ENCODE measurements around the gene RNF113A. TPM values are rescaled to one million over a fixed set of nuclear protein-coding genes. Genes with fewer than 3 reads are reported as not detected.
A peak's percentile ranks its signal among the peaks of the same experiment; 100 is the strongest.
"Not testable (repeated sequence)": the region's sequence is repeated elsewhere in the genome, so short reads cannot be mapped to it uniquely, and the experiment has no call there.

RNF113A gene
- total and polyA plus RNA-seq, 2 experiments from 2014 or later = 17.2 to 20.7 TPM

GRCh38 chrX:119900976-119901375 is 29.4 kb upstream of the RNF113A start:
- H3K9me3 ChIP-seq (ENCODE audit: low read depth) = no peaks in the 10 kb centered on the region
- no peaks in the 10 kb centered on the region for H3K79me2 ChIP-seq (ENCODE audit: insufficient read depth)
- TF ChIP-seq EZH2phosphoT487 (IDR thresholded peaks at IDR 0.05; ENCODE audit: insufficient read depth, low read depth) (no peak), EZH2 (IDR thresholded peaks at IDR 0.05; ENCODE audit: insufficient read depth, poor library complexity, severe bottlenecking) (no peak)
- in situ Hi-C loops (cut with MboI) = no loop called here
- 58 to 59% methylated on average over 1 of the region's 1 CpG for WGBS, 2 experiments (ENCODE audit: low coverage in 1 of 2, low lambda C conversion rate in 2 of 2, missing lambda C conversion rate in 2 of 2)
- H3K9me2 ChIP-seq (ENCODE audit: insufficient read depth) = no peaks in the 10 kb centered on the region
- no peak overlapping the region for H3K27ac ChIP-seq
- H3K4me3 ChIP-seq = no peak overlapping the region
- no peaks in the 10 kb centered on the region for H3K27me3 ChIP-seq (replicated peaks; ENCODE audit: insufficient read depth)
- no peak overlapping the region for H3K4me2 ChIP-seq (ENCODE audit: unreplicated experiment)
- H4K20me1 ChIP-seq (ENCODE audit: insufficient read depth) = no peaks in the 10 kb centered on the region
- H3K36me3 ChIP-seq (ENCODE audit: low read depth) = no peaks in the 10 kb centered on the region
- no peaks in the 10 kb centered on the region for H3F3A ChIP-seq (ENCODE audit: insufficient read depth)
- H2AFZ ChIP-seq = no peak overlapping the region
- H3K9ac ChIP-seq = no peak overlapping the region
- H3K4me1 ChIP-seq (ENCODE audit: insufficient read depth) = no peaks in the 10 kb centered on the region
- DNase-seq = no peak

- peak; percentile 12 for DNase-seq
- in situ Hi-C loops (cut with MboI) = no loop called here
- Histone ChIP-seq H3K27me3 (replicated peaks; ENCODE audit: insufficient read depth) (no peaks in the 10 kb centered on the region), H3K27ac (no peak overlapping the region), H3K79me2 (ENCODE audit: insufficient read depth) (no peaks in the 10 kb centered on the region), H3K9ac (no peak overlapping the region), H3K4me3 (no peak overlapping the region), H3K4me2 (ENCODE audit: unreplicated experiment) (no peak overlapping the region), H3K4me1 (ENCODE audit: insufficient read depth) (no peaks in the 10 kb centered on the region), H3F3A (ENCODE audit: insufficient read depth) (no peaks in the 10 kb centered on the region), H3K9me3 (ENCODE audit: low read depth) (no peaks in the 10 kb centered on the region), H2AFZ (no peak overlapping the region), H3K9me2 (ENCODE audit: insufficient read depth) (no peaks in the 10 kb centered on the region), H4K20me1 (ENCODE audit: insufficient read depth) (no peaks in the 10 kb centered on the region), H3K36me3 (ENCODE audit: low read depth) (no peaks in the 10 kb centered on the region)
- WGBS, 2 experiments (ENCODE audit: low coverage in 1 of 2, low lambda C conversion rate in 2 of 2, missing lambda C conversion rate in 2 of 2) = 0 to 18% methylated on average over 2 of the region's 2 CpGs
- TF ChIP-seq EZH2phosphoT487 (IDR thresholded peaks at IDR 0.05; ENCODE audit: insufficient read depth, low read depth) = no peak
- no peak for TF ChIP-seq EZH2 (IDR thresholded peaks at IDR 0.05; ENCODE audit: insufficient read depth, poor library complexity, severe bottlenecking)
Measured at GRCh38 chrX:119899125-119899524, 27.6 kb upstream of the RNF113A start.

DNA sequence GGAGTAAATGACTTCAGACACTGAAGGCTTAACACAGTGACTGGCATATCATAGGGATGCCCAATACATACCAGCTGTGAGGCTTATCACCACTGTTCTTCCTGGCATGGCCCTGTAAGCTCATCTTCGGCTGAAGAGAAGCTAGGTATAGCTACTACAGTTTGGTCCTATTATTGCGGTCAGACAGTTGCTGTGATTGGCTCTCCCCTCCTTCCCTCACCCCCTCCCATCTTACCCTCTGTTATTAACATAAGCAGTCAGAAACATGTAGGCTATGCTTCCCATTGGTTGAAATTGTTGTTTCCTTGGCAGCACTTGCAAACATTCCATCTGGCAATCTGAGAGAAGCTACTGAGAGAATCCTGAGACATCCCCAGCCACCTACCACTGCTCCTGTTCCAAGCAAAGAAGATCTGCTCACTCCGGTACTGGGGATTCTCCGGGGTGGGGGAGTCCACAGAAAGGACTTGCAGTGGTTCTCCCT is 24.4 kb upstream of the RNF113A start, which contains the start of gene AKAP14:
Gene AKAP14 (plus strand): TSS at position 51 of the 484 bp plus-strand sequence. CDS start 7,331 bp downstream, outside the sequence.
- Histone ChIP-seq H3K4me1 (ENCODE audit: insufficient read depth) (no peaks in the 10 kb centered on the region), H3K9ac (no peak within 1 kb of the TSS), H3K79me2 (ENCODE audit: insufficient read depth) (no peaks in the 10 kb centered on the region), H3K27ac (no peak within 1 kb of the TSS), H3K4me2 (ENCODE audit: unreplicated experiment) (no peak within 1 kb of the TSS), H3K4me3 (no peak within 1 kb of the TSS), H3K36me3 (ENCODE audit: low read depth) (no peaks in the 10 kb centered on the region), H3K9me3 (ENCODE audit: low read depth) (no peaks in the 10 kb centered on the region), H3K27me3 (replicated peaks; ENCODE audit: insufficient read depth) (no peaks in the 10 kb centered on the region), H4K20me1 (ENCODE audit: insufficient read depth) (no peaks in the 10 kb centered on the region), H3K9me2 (ENCODE audit: insufficient read depth) (no peaks in the 10 kb centered on the region), H2AFZ (no peak within 1 kb of the TSS), H3F3A (ENCODE audit: insufficient read depth) (no peaks in the 10 kb centered on the region)
- no peak for DNase-seq
- WGBS, 2 experiments (ENCODE audit: low coverage in 1 of 2, low lambda C conversion rate in 2 of 2, missing lambda C conversion rate in 2 of 2) = 37 to 42% methylated on average over 4 of the region's 4 CpGs
- in situ Hi-C loops (cut with MboI) = no loop called here
- TF ChIP-seq EZH2phosphoT487 (IDR thresholded peaks at IDR 0.05; ENCODE audit: insufficient read depth, low read depth) (no peak), EZH2 (IDR thresholded peaks at IDR 0.05; ENCODE audit: insufficient read depth, poor library complexity, severe bottlenecking) (no peak)

GRCh38 chrX:119891961-119892692 is 20.6 kb upstream of the RNF113A start:
- H3K9ac ChIP-seq; H3K9me2 ChIP-seq (ENCODE audit: insufficient read depth); H3F3A ChIP-seq (ENCODE audit: insufficient read depth); in situ Hi-C loops (cut with MboI); H2AFZ ChIP-seq; H4K20me1 ChIP-seq (ENCODE audit: insufficient read depth); H3K79me2 ChIP-seq (ENCODE audit: insufficient read depth); H3K9me3 ChIP-seq (ENCODE audit: low read depth); H3K4me3 ChIP-seq; H3K4me1 ChIP-seq (ENCODE audit: insufficient read depth); H3K4me2 ChIP-seq (ENCODE audit: unreplicated experiment); H3K27me3 ChIP-seq (replicated peaks; ENCODE audit: insufficient read depth); H3K36me3 ChIP-seq (ENCODE audit: low read depth); H3K27ac ChIP-seq; DNase-seq: not testable (repeated sequence)
- 83 to 88% methylated on average over 16 of the region's 16 CpGs for WGBS, 2 experiments (ENCODE audit: low coverage in 1 of 2, low lambda C conversion rate in 2 of 2, missing lambda C conversion rate in 2 of 2)

GRCh38 chrX:119890626-119891025 is 19.1 kb upstream of the RNF113A start:
- H3K79me2 ChIP-seq (ENCODE audit: insufficient read depth); H3K9me2 ChIP-seq (ENCODE audit: insufficient read depth); H4K20me1 ChIP-seq (ENCODE audit: insufficient read depth); H3K9me3 ChIP-seq (ENCODE audit: low read depth); H3K27me3 ChIP-seq (replicated peaks; ENCODE audit: insufficient read depth); H3K4me2 ChIP-seq (ENCODE audit: unreplicated experiment); H3F3A ChIP-seq (ENCODE audit: insufficient read depth); H3K9ac ChIP-seq; DNase-seq; H3K4me3 ChIP-seq; H2AFZ ChIP-seq; H3K36me3 ChIP-seq (ENCODE audit: low read depth); in situ Hi-C loops (cut with MboI); H3K4me1 ChIP-seq (ENCODE audit: insufficient read depth); H3K27ac ChIP-seq: not testable (repeated sequence)
- WGBS, 2 experiments (ENCODE audit: low coverage in 1 of 2, low lambda C conversion rate in 2 of 2, missing lambda C conversion rate in 2 of 2) = 57 to 66% methylated on average over 9 to 11 of the region's 36 CpGs
